Stomach smooth muscle (tissue), 2 donors: ENCODE data around the gene NUP155.
A peak's percentile ranks its signal among the peaks of the same experiment; 100 is the strongest.
"Not testable (repeated sequence)": the region's sequence is repeated elsewhere in the genome, so short reads cannot be mapped to it uniquely, and the experiment has no call there.

Experiments used
- H3K27ac ChIP-seq: one replicate; pipeline ENCODE4 v1.7.0; 2013; ENCODE audit warnings: mild to moderate bottlenecking, low read length, inconsistent platforms
- H3K27me3 ChIP-seq, 2 donors: one replicate each; pipeline ENCODE4 v1.7.0; 2013; ENCODE audit warnings: low read length in 2 of 2; ENCODE audit not compliant: insufficient read depth in 2 of 2, control insufficient read depth in 1 of 2
- H3K36me3 ChIP-seq, 2 donors: one replicate each; pipeline ENCODE4 v1.7.0; 2013; ENCODE audit warnings: low read length in 2 of 2; ENCODE audit not compliant: control insufficient read depth in 2 of 2, insufficient read depth in 2 of 2
- H3K4me1 ChIP-seq: one replicate; pipeline ENCODE4 v1.7.0; 2013; ENCODE audit warnings: low read length; ENCODE audit not compliant: control insufficient read depth, insufficient read depth
- H3K4me3 ChIP-seq, 2 donors: one replicate each; pipeline ENCODE4 v1.7.0; 2013; ENCODE audit warnings: low read length in 2 of 2
- H3K9ac ChIP-seq, 2 donors: one replicate each; pipeline ENCODE4 v1.7.0; 2013; ENCODE audit warnings: low read length in 2 of 2, mild to moderate bottlenecking in 1 of 2
- H3K9me3 ChIP-seq, 2 donors: one replicate each; pipeline ENCODE4 v1.7.0; 2013; ENCODE audit warnings: low read length in 2 of 2; ENCODE audit not compliant: control insufficient read depth in 2 of 2
- donor health status: healthy.
- donor health status: Pancreatic carcinoma.

Gene NUP155

GRCh38 chr5:37283214-37283820, 87.6 kb downstream of the NUP155 start:
- no peak overlapping the region for H3K27ac ChIP-seq
- H3K9me3 ChIP-seq = no peaks in the 10 kb centered on the region
- no peak overlapping the region for H3K9ac ChIP-seq
- H3K36me3 ChIP-seq = no peaks in the 10 kb centered on the region
- no peaks in the 10 kb centered on the region for H3K27me3 ChIP-seq
- H3K4me3 ChIP-seq = no peak overlapping the region
- H3K4me1 ChIP-seq = no peaks in the 10 kb centered on the region

DNA sequence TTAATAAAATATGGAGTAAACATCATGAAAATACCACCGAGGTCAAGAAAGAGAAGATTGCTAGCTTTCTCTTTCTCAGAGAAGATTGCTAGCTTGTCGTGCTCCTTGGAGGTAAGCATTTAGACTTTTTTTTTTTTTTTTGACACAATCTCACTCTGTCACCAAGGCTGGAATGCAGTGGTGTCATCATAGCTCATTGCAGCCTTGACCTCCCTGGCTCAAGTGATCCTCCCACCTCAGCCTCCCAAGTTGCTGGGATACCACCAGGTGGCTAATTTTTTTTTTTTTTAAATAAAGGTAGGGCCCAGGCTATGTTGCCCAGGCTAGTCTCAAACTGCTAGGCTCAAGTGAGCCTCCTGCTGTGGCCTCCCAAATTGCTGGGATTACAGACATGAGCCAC, 95.4 kb downstream of the NUP155 start:
- no peaks in the 10 kb centered on the region for H3K36me3 ChIP-seq
- H3K9me3 ChIP-seq = no peaks in the 10 kb centered on the region
- H3K27ac ChIP-seq = no peak overlapping the region
- H3K4me1 ChIP-seq = no peaks in the 10 kb centered on the region
- no peak overlapping the region for H3K9ac ChIP-seq
- H3K27me3 ChIP-seq = no peaks in the 10 kb centered on the region
- no peak overlapping the region for H3K4me3 ChIP-seq

DNA sequence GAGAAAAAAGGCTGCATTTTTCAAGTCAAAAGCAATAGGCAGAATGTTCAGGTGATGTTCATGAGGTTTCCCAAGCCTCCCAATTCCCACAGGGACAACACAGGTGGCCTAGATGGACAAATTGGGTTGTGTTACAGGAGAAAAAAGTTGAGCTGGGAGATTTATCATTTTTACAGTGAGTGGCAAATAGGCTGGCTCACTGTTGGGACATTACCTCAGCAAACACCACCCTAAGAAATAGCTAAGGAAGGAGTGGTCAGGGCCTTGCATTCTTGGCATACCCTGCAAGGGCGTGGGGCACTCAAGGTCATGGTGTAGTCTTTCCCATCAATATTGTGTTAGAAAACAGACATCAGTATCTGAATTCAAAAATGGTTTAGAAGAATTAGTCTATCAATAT, 98.4 kb downstream of the NUP155 start:
- Histone ChIP-seq H3K4me3 (no peak overlapping the region), H3K9ac (no peak overlapping the region), H3K27ac (no peak overlapping the region), H3K36me3 (no peaks in the 10 kb centered on the region), H3K4me1 (no peaks in the 10 kb centered on the region), H3K9me3 (peaks cover 0 to 4% of the 10 kb centered on the region in 2 donors), H3K27me3 (no peaks in the 10 kb centered on the region)

- not testable (repeated sequence) for H3K4me1 ChIP-seq, H3K9me3 ChIP-seq
Measured at GRCh38 chr5:37268100-37268499, 102.8 kb downstream of the NUP155 start.

DNA sequence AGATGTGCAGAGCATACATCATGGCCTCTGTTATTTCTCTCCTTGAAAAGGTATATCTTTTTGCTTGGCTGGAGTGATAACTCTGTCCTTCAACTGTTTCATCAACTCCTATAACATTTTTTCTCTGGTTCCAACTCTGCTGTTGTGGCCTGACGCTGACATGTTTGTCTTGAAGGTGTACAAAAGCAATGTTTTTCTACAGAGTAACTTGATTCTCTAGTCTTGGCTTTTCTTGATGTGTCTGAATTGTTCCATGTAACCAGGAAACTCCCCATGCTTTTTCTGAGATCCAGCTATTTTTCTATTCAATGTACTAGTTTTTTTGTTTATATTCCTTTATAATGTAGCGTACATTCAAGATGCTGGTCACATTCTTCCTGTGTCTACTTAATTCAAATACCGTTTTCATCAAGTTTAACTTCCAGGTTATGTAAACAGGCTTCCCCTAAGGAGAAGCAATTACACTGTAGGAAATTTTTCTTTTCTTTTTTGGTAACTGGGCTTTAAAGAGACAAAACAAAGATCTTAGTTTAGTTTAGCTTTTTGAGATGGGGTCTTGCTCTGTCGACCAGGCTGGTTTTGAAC, 115.0 kb downstream of the NUP155 start:
- Histone ChIP-seq H3K9ac (no peak overlapping the region), H3K27me3 (no peaks in the 10 kb centered on the region), H3K27ac (no peak overlapping the region), H3K36me3 (no peaks in the 10 kb centered on the region), H3K9me3 (no peaks in the 10 kb centered on the region), H3K4me1 (no peaks in the 10 kb centered on the region), H3K4me3 (no peak overlapping the region)

More at GRCh38 chr5:37268100-37268499, 102.8 kb downstream of the NUP155 start:
- not testable (repeated sequence) for H3K9ac ChIP-seq, H3K4me3 ChIP-seq, H3K27me3 ChIP-seq, H3K27ac ChIP-seq, H3K36me3 ChIP-seq

DNA sequence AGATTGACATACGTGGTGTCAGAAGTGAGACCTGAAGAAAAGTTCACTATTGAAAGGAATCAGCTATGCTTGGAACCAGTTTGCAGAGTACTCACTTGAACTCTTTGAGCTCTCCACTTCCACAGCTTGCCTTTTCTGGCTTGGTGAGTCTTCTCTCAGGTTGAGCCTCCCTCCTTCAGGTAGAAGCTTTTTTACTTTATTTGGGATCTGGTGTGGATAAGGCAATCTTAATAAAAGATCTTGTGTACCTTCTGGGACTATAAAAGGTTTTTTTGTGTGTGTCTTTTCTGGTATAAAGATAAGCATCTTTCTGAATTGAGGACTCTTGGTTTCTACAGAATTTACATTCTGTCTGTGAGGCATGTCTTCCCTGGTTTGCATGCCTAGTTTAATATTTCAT, 116.3 kb downstream of the NUP155 start:
- Histone ChIP-seq H3K27ac (no peak overlapping the region), H3K9me3 (no peaks in the 10 kb centered on the region), H3K9ac (no peak overlapping the region), H3K27me3 (no peaks in the 10 kb centered on the region), H3K4me1 (peaks cover 3% of the 10 kb centered on the region), H3K36me3 (no peaks in the 10 kb centered on the region), H3K4me3 (no peak overlapping the region)

DNA sequence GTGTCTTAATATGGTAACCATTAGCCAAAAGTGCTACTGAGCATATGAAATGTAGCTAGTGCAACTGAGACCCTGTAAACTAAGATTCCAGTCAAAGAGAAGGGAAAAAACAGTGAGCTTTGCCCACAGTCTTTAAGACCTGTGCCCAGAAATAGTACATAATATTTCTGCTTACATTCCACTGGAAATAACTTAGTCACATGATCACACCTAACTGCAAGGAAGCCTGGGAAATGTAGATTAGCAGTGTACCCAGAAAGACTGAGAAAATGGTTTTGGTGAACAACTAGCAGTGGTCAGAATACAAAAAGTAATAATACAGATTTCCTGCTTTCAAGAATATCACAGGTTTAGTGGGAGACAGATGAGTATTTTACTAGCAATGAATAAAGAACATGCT, 119.2 kb downstream of the NUP155 start:
- Histone ChIP-seq H3K4me1 (peaks cover 14% of the 10 kb centered on the region), H3K27me3 (no peaks in the 10 kb centered on the region), H3K9ac (no peak overlapping the region), H3K9me3 (no peaks in the 10 kb centered on the region), H3K4me3 (no peak overlapping the region), H3K36me3 (no peaks in the 10 kb centered on the region), H3K27ac (no peak overlapping the region)

GRCh38 chr5:37249815-37250164, 121.1 kb downstream of the NUP155 start:
- Histone ChIP-seq H3K9ac (peak overlapping the region; percentile 92 to 93), H3K27me3 (no peaks in the 10 kb centered on the region), H3K36me3 (no peaks in the 10 kb centered on the region), H3K4me1 (peaks cover 14% of the 10 kb centered on the region), H3K9me3 (no peaks in the 10 kb centered on the region), H3K4me3 (peak overlapping the region; percentile 88 to 90), H3K27ac (peak overlapping the region; percentile 85)

DNA sequence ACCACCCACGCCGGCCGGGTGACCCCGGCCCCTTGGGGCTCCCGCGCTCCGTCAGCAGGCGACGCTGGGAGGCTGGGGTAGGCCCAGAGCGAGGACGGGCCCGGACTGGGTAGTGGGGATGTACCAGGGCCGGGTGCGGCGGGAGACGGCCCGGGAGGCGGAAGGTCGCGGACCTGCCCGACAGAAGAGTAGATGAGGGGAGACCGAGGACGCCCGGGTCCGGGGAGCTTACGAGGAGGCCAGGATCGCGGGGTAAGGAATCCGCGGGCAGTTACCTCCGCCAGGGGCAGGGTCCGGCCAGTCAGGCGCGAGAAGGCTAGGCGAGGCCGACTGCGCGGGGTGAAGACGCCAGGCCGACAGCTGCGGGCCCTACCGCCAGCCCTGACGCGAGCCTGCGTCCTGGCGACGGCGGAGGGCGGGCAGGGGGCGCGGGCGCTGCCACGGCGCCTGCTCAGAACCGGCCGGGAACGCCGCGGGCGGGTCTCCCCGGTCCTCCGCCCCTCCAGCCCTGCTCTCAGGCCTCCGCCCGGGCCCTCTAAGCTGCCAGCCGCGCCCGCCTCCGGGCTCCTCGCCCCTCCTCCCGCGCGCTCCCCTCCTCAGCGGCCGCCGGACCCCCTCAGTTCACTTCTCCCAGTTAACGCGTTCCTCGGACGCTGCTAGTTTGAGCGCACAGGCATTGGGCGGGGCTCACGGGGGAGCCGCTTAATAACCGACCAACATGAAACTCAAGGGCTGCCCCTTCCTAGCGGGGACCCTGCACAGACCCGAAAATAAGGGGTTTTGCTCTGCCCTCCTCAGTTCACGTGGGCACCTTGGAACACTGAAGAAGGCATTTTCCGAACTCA, 121.7 kb downstream of the NUP155 start, which contains the start of gene CPLANE1:
CPLANE1 (minus strand) TSS at position 407 of the 845 bp plus-strand sequence. CDS start 1,678 bp downstream, outside the sequence.
- Histone ChIP-seq H3K4me3 (peak within 1 kb of the TSS; percentile 88 to 90), H3K27me3 (no peaks in the 10 kb centered on the region), H3K36me3 (no peaks in the 10 kb centered on the region), H3K27ac (peak within 1 kb of the TSS; percentile 85), H3K4me1 (peaks cover 14% of the 10 kb centered on the region), H3K9me3 (no peaks in the 10 kb centered on the region), H3K9ac (peak within 1 kb of the TSS; percentile 92 to 93)

GRCh38 chr5:37248421-37248969, 122.4 kb downstream of the NUP155 start:
- peak overlapping the region; percentile 88 to 90 for H3K4me3 ChIP-seq
- H3K27me3 ChIP-seq = no peaks in the 10 kb centered on the region
- peak overlapping the region; percentile 92 to 93 for H3K9ac ChIP-seq
- H3K36me3 ChIP-seq = no peaks in the 10 kb centered on the region
- peaks cover 14% of the 10 kb centered on the region for H3K4me1 ChIP-seq
- H3K27ac ChIP-seq = peak overlapping the region; percentile 85
- no peaks in the 10 kb centered on the region for H3K9me3 ChIP-seq
